Liver (tissue), 9 donors: ENCODE measurements around the gene DCPS. TPM values are rescaled to one million over a fixed set of nuclear protein-coding genes. Genes with fewer than 3 reads are reported as not detected.

Experiments
- DNase-seq: peaks from one replicate; pipeline ENCODE4 v3.0.0-alpha.2; 2017; ENCODE audit warnings: low spot score
- H3K27ac ChIP-seq, 2 donors: one replicate each; pipeline ENCODE4 v1.7.0; 2013; ENCODE audit warnings: inconsistent platforms in 2 of 2, low read length in 2 of 2, control low read depth in 1 of 2, low read depth in 1 of 2, mild to moderate bottlenecking in 1 of 2
- H3K27me3 ChIP-seq, 4 donors: one replicate each; pipeline versions ENCODE4 v1.6.1 to v1.7.0; 2013; ENCODE audit warnings: low read length in 3 of 4, inconsistent platforms in 1 of 4, mild to moderate bottlenecking in 1 of 4, moderate library complexity in 1 of 4; ENCODE audit not compliant: control insufficient read depth in 4 of 4, insufficient read depth in 4 of 4
- H3K36me3 ChIP-seq, 4 donors: one replicate each; pipeline versions ENCODE4 v1.6.1 to v1.7.0; 2013; ENCODE audit warnings: low read length in 3 of 4, mild to moderate bottlenecking in 3 of 4, low read depth in 1 of 4, moderate library complexity in 1 of 4; ENCODE audit not compliant: control insufficient read depth in 4 of 4, insufficient read depth in 3 of 4
- H3K4me1 ChIP-seq, 4 donors: one replicate each; pipeline versions ENCODE4 v1.6.1 to v1.7.0; 2013; ENCODE audit warnings: low read length in 3 of 4, mild to moderate bottlenecking in 3 of 4, moderate library complexity in 1 of 4; ENCODE audit not compliant: control insufficient read depth in 4 of 4, insufficient read depth in 4 of 4
- H3K4me3 ChIP-seq, 3 donors: one replicate each; pipeline versions ENCODE4 v1.6.1 to v1.7.0; 2013; ENCODE audit warnings: low read length in 3 of 3, control low read depth in 1 of 3, low read depth in 1 of 3, mild to moderate bottlenecking in 1 of 3
- H3K9ac ChIP-seq, 2 donors: one replicate each; pipeline ENCODE4 v1.7.0; 2013; ENCODE audit warnings: low read length in 2 of 2, mild to moderate bottlenecking in 2 of 2, moderate library complexity in 2 of 2, control low read depth in 1 of 2, low read depth in 1 of 2
- H3K9me3 ChIP-seq, 4 donors: one replicate each; pipeline versions ENCODE4 v1.6.1 to v1.7.0; 2013; ENCODE audit warnings: low read length in 3 of 4; ENCODE audit not compliant: control insufficient read depth in 4 of 4
- CTCF ChIP-seq: fragments of 150-350 bp; IDR thresholded peaks from 2 replicates; pipeline ENCODE4 v1.5.1; 2017; ENCODE audit warnings: improper control_type of control experiment, low read depth, low read length; ENCODE audit not compliant: missing input control
- FOXA1 ChIP-seq: IDR thresholded peaks from 2 replicates; pipeline ENCODE4 v1.6.1; 2016; ENCODE audit warnings: antibody characterized with exemption
- HNF4G ChIP-seq: IDR thresholded peaks from 2 replicates; pipeline ENCODE4 v1.6.1; 2016; ENCODE audit warnings: antibody characterized with exemption
- RAD21 ChIP-seq, 2 donors: IDR thresholded peaks; 2 replicates each; pipeline ENCODE4 v1.6.1; 2016; ENCODE audit warnings: antibody characterized with exemption in 2 of 2, mild to moderate bottlenecking in 2 of 2
- REST ChIP-seq: IDR thresholded peaks from 2 replicates; pipeline ENCODE4 v1.6.1; 2016; ENCODE audit warnings: antibody characterized with exemption, mild to moderate bottlenecking
- RXRA ChIP-seq, 2 donors: IDR thresholded peaks; 2 replicates each; pipeline ENCODE4 v1.6.1; 2017 to 2018; ENCODE audit warnings: antibody characterized with exemption in 2 of 2, mild to moderate bottlenecking in 1 of 2
- YY1 ChIP-seq: IDR thresholded peaks from 2 replicates; pipeline ENCODE4 v1.6.1; 2016; ENCODE audit warnings: antibody characterized with exemption, mild to moderate bottlenecking
- WGBS: extraction: QIAGEN DNeasy Blood & Tissue Kit; methylation state at CpG from one replicate; pipeline ENCODE4 v1.1.7; 2013; 5-methylcytosine and 5-hydroxymethylcytosine counted together
- polyA plus RNA-seq, 2 donors: library from polyadenylated mRNA; stranded (reverse) in 1 of 2; unstranded in 1 of 2; fragments of 200-250 nt in 1 of 2; fragments of >200 nt in 1 of 2; fragmentation: Nextera tagmentation in 1 of 2; extraction: Ambion mirVana in 1 of 2; gene quantifications; one replicate each; pipeline versions ENCODE4 v1.2.1 to v1.2.3, GENCODE V29; 2013 to 2015
- total RNA-seq, 2 donors: library from RNA; depleted of rRNA; stranded (reverse); fragments of >200 nt; gene quantifications; one replicate each; pipeline ENCODE4 v1.2.3, GENCODE V29; 2014
- donor health status: healthy.
- donor health status: healthy.
- donor health status: healthy.
- donor health status: healthy.
- donor health status: healthy.

Gene DCPS
- total and polyA plus RNA-seq, 4 donors, result 5.6 to 61.0 (median 19.0) TPM

GRCh38 chr11:126390272-126390867, 86.5 kb downstream of the DCPS start:
- Histone ChIP-seq H3K4me1 (peaks cover 5 to 13% (median 9%) of the 10 kb centered on the region in 4 donors), H3K27me3 (no peaks in the 10 kb centered on the region), H3K4me3 (no peak overlapping the region), H3K9me3 (no peaks in the 10 kb centered on the region), H3K27ac (no peak overlapping the region), H3K9ac (no peak overlapping the region), H3K36me3 (no peaks in the 10 kb centered on the region)
- DNase-seq, result no peak
- WGBS, result 72% methylated on average over 5 of the region's 5 CpGs
- TF ChIP-seq RXRA (IDR thresholded peaks at IDR 0.05), result no peak

GRCh38 chr11:126391286-126391954, 87.6 kb downstream of the DCPS start:
- TF ChIP-seq HNF4G (no peak), YY1 (no peak)
- no peak overlapping the region for H3K27ac ChIP-seq
- no peaks in the 10 kb centered on the region for H3K9me3 ChIP-seq
- H3K27me3 ChIP-seq, result no peaks in the 10 kb centered on the region
- no peaks in the 10 kb centered on the region for H3K36me3 ChIP-seq
- no peak overlapping the region for H3K4me3 ChIP-seq
- H3K9ac ChIP-seq, result no peak overlapping the region
- H3K4me1 ChIP-seq, result peaks cover 5% of the 10 kb centered on the region in 4 donors
- WGBS, result 83% methylated on average over 7 of the region's 7 CpGs
- DNase-seq, result no peak

- WGBS, result 74% methylated on average over 8 of the region's 8 CpGs
- TF ChIP-seq FOXA1 (no peak), RAD21 (IDR thresholded peaks at IDR 0.05) (peak; percentile 50 to 69), YY1 (no peak), CTCF (peak; percentile 10), REST (no peak)
- no peak overlapping the region for H3K4me3 ChIP-seq
- peaks cover 0 to 4% (median under 1%) of the 10 kb centered on the region in 4 donors for H3K4me1 ChIP-seq
- no peaks in the 10 kb centered on the region for H3K9me3 ChIP-seq
- no peaks in the 10 kb centered on the region for H3K36me3 ChIP-seq
- no peak overlapping the region for H3K9ac ChIP-seq
- DNase-seq, result no peak
- no peak overlapping the region for H3K27ac ChIP-seq
- no peaks in the 10 kb centered on the region for H3K27me3 ChIP-seq
Observed at GRCh38 chr11:126391970-126392632, 88.2 kb downstream of the DCPS start.
